AML-193 (cell line): ENCODE results near the gene ACSS1.

Experiments
- DNase-seq, 2 experiments: peaks; one replicate each; lab custom pipeline; 2025; lab: John Stamatoyannopoulos, UW

Gene ACSS1

GRCh38 chr20:25030649-25031207 is 27.2 kb downstream of the ACSS1 start:
- DNase-seq = no peak

GRCh38 chr20:25030007-25030648 is 27.8 kb downstream of the ACSS1 start:
- DNase-seq = no peak

- peak; percentile 21 to 29 for DNase-seq
Observed at GRCh38 chr20:25025986-25026605, 31.8 kb downstream of the ACSS1 start.

- no peak for DNase-seq
Observed at GRCh38 chr20:25025091-25025861, 32.7 kb downstream of the ACSS1 start.

- no peak for DNase-seq
Observed at GRCh38 chr20:25024171-25024570, 33.8 kb downstream of the ACSS1 start.

GRCh38 chr20:25023356-25023755 is 34.6 kb downstream of the ACSS1 start:
- no peak for DNase-seq

- no peak for DNase-seq
Observed at GRCh38 chr20:25022680-25023079, 35.3 kb downstream of the ACSS1 start.

GRCh38 chr20:25021336-25021735 is 36.6 kb downstream of the ACSS1 start:
- DNase-seq = no peak

- DNase-seq = no peak
Observed at GRCh38 chr20:25020901-25021301, 37.0 kb downstream of the ACSS1 start.

- no peak for DNase-seq
Observed at GRCh38 chr20:25020345-25020744, 37.6 kb downstream of the ACSS1 start.

- DNase-seq = no peak
Observed at GRCh38 chr20:25019381-25020155, 38.4 kb downstream of the ACSS1 start.

GRCh38 chr20:25018841-25019240 is 39.1 kb downstream of the ACSS1 start:
- DNase-seq = no peak

GRCh38 chr20:25018425-25018824 is 39.5 kb downstream of the ACSS1 start:
- no peak for DNase-seq

- DNase-seq = no peak
Observed at GRCh38 chr20:25017257-25017803, 40.6 kb downstream of the ACSS1 start.

- DNase-seq = no peak
Observed at GRCh38 chr20:25016471-25016870, 41.5 kb downstream of the ACSS1 start.

GRCh38 chr20:25015986-25016385 is 42.0 kb downstream of the ACSS1 start:
- DNase-seq = no peak

- no peak for DNase-seq
Observed at GRCh38 chr20:25014816-25015215, 43.1 kb downstream of the ACSS1 start.

GRCh38 chr20:25013478-25014380 is 44.2 kb downstream of the ACSS1 start:
- DNase-seq = no peak

- no peak for DNase-seq
Observed at GRCh38 chr20:25012616-25013189, 45.2 kb downstream of the ACSS1 start.

GRCh38 chr20:25011831-25012241 is 46.1 kb downstream of the ACSS1 start:
- no peak for DNase-seq
